ENCODE data around the gene VAMP8. TPM values are rescaled to one million over a fixed set of nuclear protein-coding genes. Genes with fewer than 3 reads are reported as not detected.
A peak's percentile ranks its signal among the peaks of the same experiment; 100 is the strongest.
"Not testable (repeated sequence)": the region's sequence is repeated elsewhere in the genome, so short reads cannot be mapped to it uniquely, and the experiment has no call there.

The VAMP8 gene
- total RNA-seq, 2 donors from 2014 or later, result 83.2 to 160 TPM

- ATAC-seq (peak; percentile 69 to 73), DNase-seq (ENCODE audit: low spot score) (peak; percentile 86)
- peaks cover 4 to 5% of the 10 kb centered on the region in 2 donors for H3K4me1 Mint-ChIP-seq (ENCODE audit: low read depth in 2 of 2)
- H3K27me3 Mint-ChIP-seq, result no peaks in the 10 kb centered on the region
- H3K27ac Mint-ChIP-seq, result no peak overlapping the region
- no peaks in the 10 kb centered on the region for H3K9me3 Mint-ChIP-seq
- no peak overlapping the region for H3K4me3 Mint-ChIP-seq
- peaks cover 6% of the 10 kb centered on the region for H3K36me3 Mint-ChIP-seq
Observed at GRCh38 chr2:85551698-85552678, 25.4 kb upstream of the VAMP8 start.

GRCh38 chr2:85553184-85553583 lies 24.2 kb upstream of the VAMP8 start:
- ATAC-seq (no peak), DNase-seq (ENCODE audit: low spot score) (no peak)
- H3K9me3 Mint-ChIP-seq, result no peaks in the 10 kb centered on the region
- H3K36me3 Mint-ChIP-seq, result peaks cover 12% of the 10 kb centered on the region
- no peak overlapping the region for H3K27ac Mint-ChIP-seq
- H3K4me3 Mint-ChIP-seq, result no peak overlapping the region
- no peaks in the 10 kb centered on the region for H3K27me3 Mint-ChIP-seq
- peaks cover 4 to 5% of the 10 kb centered on the region in 2 donors for H3K4me1 Mint-ChIP-seq (ENCODE audit: low read depth in 2 of 2)

- no peak for ATAC-seq
- H3K4me3 Mint-ChIP-seq, result no peak overlapping the region
- no peak for DNase-seq (ENCODE audit: low spot score)
- H3K36me3 Mint-ChIP-seq, result peaks cover 12% of the 10 kb centered on the region
- no peak overlapping the region for H3K27ac Mint-ChIP-seq
- peaks cover 4 to 12% of the 10 kb centered on the region in 2 donors for H3K4me1 Mint-ChIP-seq (ENCODE audit: low read depth in 2 of 2)
- no peaks in the 10 kb centered on the region for H3K9me3 Mint-ChIP-seq
- H3K27me3 Mint-ChIP-seq, result no peaks in the 10 kb centered on the region
Observed at GRCh38 chr2:85554980-85555612, 22.3 kb upstream of the VAMP8 start.

- no peak for ATAC-seq
- no peak overlapping the region for H3K4me3 Mint-ChIP-seq
- peaks cover 10 to 24% of the 10 kb centered on the region in 2 donors for H3K4me1 Mint-ChIP-seq (ENCODE audit: low read depth in 2 of 2)
- H3K27ac Mint-ChIP-seq, result no peak overlapping the region
- no peak for DNase-seq (ENCODE audit: low spot score)
- peaks cover 6% of the 10 kb centered on the region for H3K36me3 Mint-ChIP-seq
- no peaks in the 10 kb centered on the region for H3K9me3 Mint-ChIP-seq
- no peaks in the 10 kb centered on the region for H3K27me3 Mint-ChIP-seq
Observed at GRCh38 chr2:85557130-85557529, 20.3 kb upstream of the VAMP8 start.

GRCh38 chr2:85558160-85558559 lies 19.2 kb upstream of the VAMP8 start:
- no peaks in the 10 kb centered on the region for H3K9me3 Mint-ChIP-seq
- no peaks in the 10 kb centered on the region for H3K27me3 Mint-ChIP-seq
- H3K4me1 Mint-ChIP-seq (ENCODE audit: low read depth in 2 of 2), result peaks cover 9 to 21% of the 10 kb centered on the region in 2 donors
- peaks cover 6% of the 10 kb centered on the region for H3K36me3 Mint-ChIP-seq
- H3K27ac Mint-ChIP-seq, result no peak overlapping the region
- no peak for ATAC-seq
- no peak for DNase-seq (ENCODE audit: low spot score)
- no peak overlapping the region for H3K4me3 Mint-ChIP-seq

GRCh38 chr2:85560403-85560726 lies 17.0 kb upstream of the VAMP8 start:
- H3K27me3 Mint-ChIP-seq; H3K36me3 Mint-ChIP-seq; DNase-seq (ENCODE audit: low spot score); H3K9me3 Mint-ChIP-seq; ATAC-seq: not testable (repeated sequence)
- Mint-ChIP-seq H3K4me3 (peak overlapping the region; percentile 98), H3K4me1 (ENCODE audit: low read depth in 2 of 2) (peaks cover 11 to 21% of the 10 kb centered on the region in 2 donors), H3K27ac (peak overlapping the region in 1 of 2 donors; percentile 96)

- ATAC-seq (peak in 1 of 2 donors; percentile 50), DNase-seq (ENCODE audit: low spot score) (no peak)
- peaks cover 11 to 21% of the 10 kb centered on the region in 2 donors for H3K4me1 Mint-ChIP-seq (ENCODE audit: low read depth in 2 of 2)
- H3K27ac Mint-ChIP-seq, result peak overlapping the region; percentile 89 to 96
- H3K4me3 Mint-ChIP-seq, result peak overlapping the region; percentile 98
- no peaks in the 10 kb centered on the region for H3K27me3 Mint-ChIP-seq
- H3K9me3 Mint-ChIP-seq, result no peaks in the 10 kb centered on the region
- peaks cover 6% of the 10 kb centered on the region for H3K36me3 Mint-ChIP-seq
Observed at GRCh38 chr2:85560812-85561279, 16.5 kb upstream of the VAMP8 start.

- Mint-ChIP-seq H3K9me3 (no peaks in the 10 kb centered on the region), H3K4me1 (ENCODE audit: low read depth in 2 of 2) (peaks cover 11 to 21% of the 10 kb centered on the region in 2 donors), H3K27me3 (no peaks in the 10 kb centered on the region), H3K27ac (peak within 1 kb of the TSS; percentile 89 to 96), H3K4me3 (peak within 1 kb of the TSS; percentile 98), H3K36me3 (peaks cover 6% of the 10 kb centered on the region)
- ATAC-seq, result peak; percentile 97 to 98
- DNase-seq (ENCODE audit: low spot score), result peak; percentile 93
Observed at GRCh38 chr2:85561280-85562212, 15.8 kb upstream of the VAMP8 start, which contains the start of gene GGCX. GGCX (minus strand) TSS chr2:85561493; CDS start chr2:85561428, 65 bp downstream.

- no peak for DNase-seq (ENCODE audit: low spot score)
- no peak for ATAC-seq
- H3K27ac Mint-ChIP-seq, result peak overlapping the region in 1 of 2 donors; percentile 5
- peaks cover 11 to 21% of the 10 kb centered on the region in 2 donors for H3K4me1 Mint-ChIP-seq (ENCODE audit: low read depth in 2 of 2)
- H3K9me3 Mint-ChIP-seq, result no peaks in the 10 kb centered on the region
- no peaks in the 10 kb centered on the region for H3K27me3 Mint-ChIP-seq
- no peak overlapping the region for H3K4me3 Mint-ChIP-seq
- H3K36me3 Mint-ChIP-seq, result no peaks in the 10 kb centered on the region
Observed at GRCh38 chr2:85564144-85564563, 13.2 kb upstream of the VAMP8 start.

GRCh38 chr2:85566265-85566664 lies 11.1 kb upstream of the VAMP8 start:
- Mint-ChIP-seq H3K4me1 (ENCODE audit: low read depth in 2 of 2) (peaks cover 5 to 6% of the 10 kb centered on the region in 2 donors), H3K27me3 (peaks cover 5 to 13% of the 10 kb centered on the region in 2 donors), H3K27ac (no peak overlapping the region), H3K4me3 (no peak overlapping the region), H3K9me3 (no peaks in the 10 kb centered on the region), H3K36me3 (no peaks in the 10 kb centered on the region)
- ATAC-seq (no peak), DNase-seq (ENCODE audit: low spot score) (no peak)

- Mint-ChIP-seq H3K27ac (no peak overlapping the region), H3K4me3 (no peak overlapping the region), H3K36me3 (no peaks in the 10 kb centered on the region), H3K4me1 (ENCODE audit: low read depth in 2 of 2) (peaks cover 18 to 27% of the 10 kb centered on the region in 2 donors), H3K9me3 (no peaks in the 10 kb centered on the region), H3K27me3 (peaks cover 0 to 3% of the 10 kb centered on the region in 2 donors)
- ATAC-seq (no peak), DNase-seq (ENCODE audit: low spot score) (peak; percentile 2)
Observed at GRCh38 chr2:85575739-85576138, 1.6 kb upstream of the VAMP8 start.

GRCh38 chr2:85577063-85577385 lies 362 bp upstream of the VAMP8 start:
- Mint-ChIP-seq H3K9me3 (no peaks in the 10 kb centered on the region), H3K36me3 (peaks cover 6% of the 10 kb centered on the region), H3K4me3 (peak overlapping the region; percentile 95), H3K27ac (peak overlapping the region; percentile 90 to 94), H3K4me1 (ENCODE audit: low read depth in 2 of 2) (peaks cover 25 to 27% of the 10 kb centered on the region in 2 donors), H3K27me3 (no peaks in the 10 kb centered on the region)
- ATAC-seq (no peak), DNase-seq (ENCODE audit: low spot score) (peak; percentile 47)

Data from natural killer cell treated with Interleukin-12 subunit alpha and Interleukin-12 subunit beta and Interleukin-15 and Interleukin-18, amount 100 ng/mL, for 72 hours (primary cell).